BLaER1 (cell line): ENCODE measurements around the gene SPOUT1.

ENCODE experiments used
- H3K27ac ChIP-seq: shearing (Covaris generic); formaldehyde crosslinking; 2 replicates; pipeline ENCODE4 v1.8.1; 2022
- H3K27me3 ChIP-seq: shearing (Covaris generic); formaldehyde crosslinking; 2 replicates; pipeline ENCODE4 v1.8.1; 2022
- H3K36me3 ChIP-seq: shearing (Covaris generic); formaldehyde crosslinking; 2 replicates; pipeline ENCODE4 v1.8.1; 2022
- H3K4me1 ChIP-seq: shearing (Covaris generic); formaldehyde crosslinking; 2 replicates; pipeline ENCODE4 v1.8.1; 2022
- H3K4me2 ChIP-seq: shearing (Covaris generic); formaldehyde crosslinking; 2 replicates; pipeline ENCODE4 v1.8.1; 2022
- H3K4me3 ChIP-seq: shearing (Covaris generic); formaldehyde crosslinking; 2 replicates; pipeline ENCODE4 v1.8.1; 2022
- H3K9ac ChIP-seq: shearing (Covaris generic); formaldehyde crosslinking; 2 replicates; pipeline ENCODE4 v1.8.1; 2022
- H3K9me3 ChIP-seq: shearing (Covaris generic); formaldehyde crosslinking; 2 replicates; pipeline ENCODE4 v1.8.1; 2022
- H4K20me1 ChIP-seq: shearing (Covaris generic); formaldehyde crosslinking; 2 replicates; pipeline ENCODE4 v1.8.1; 2022
- Cebpa-rat ChIP-seq: shearing (Covaris generic); IDR thresholded peaks from 2 replicates; pipeline ENCODE4 v1.8.1; 2022

The SPOUT1 gene

GRCh38 chr9:128771745-128772519 lies 57.7 kb downstream of the SPOUT1 start, which contains the start of gene ZER1:
Gene ZER1 (minus strand): TSS chr9:128771927. CDS start chr9:128755565, 16,362 bp downstream.
- Histone ChIP-seq H3K36me3 (peaks cover 8% of the 10 kb centered on the region; the same call in 1 of the 2 replicates), H3K9ac (peak within 1 kb of the TSS; percentile 77), H3K27ac (peak within 1 kb of the TSS; percentile 77), H3K4me3 (peak within 1 kb of the TSS; percentile 86), H3K9me3 (peaks cover 17% of the 10 kb centered on the region), H3K4me1 (peaks cover 26% of the 10 kb centered on the region), H3K4me2 (peak within 1 kb of the TSS; percentile 97), H4K20me1 (peaks cover 18% of the 10 kb centered on the region; the same call in 1 of the 2 replicates), H3K27me3 (no peaks in the 10 kb centered on the region)
- TF ChIP-seq Cebpa-rat = no peak

GRCh38 chr9:128771094-128771721 lies 58.4 kb downstream of the SPOUT1 start:
- H4K20me1 ChIP-seq = peaks cover 18% of the 10 kb centered on the region; the same call in 1 of the 2 replicates
- H3K27me3 ChIP-seq = no peaks in the 10 kb centered on the region
- H3K9me3 ChIP-seq = peaks cover 12% of the 10 kb centered on the region
- peaks cover 26% of the 10 kb centered on the region for H3K4me1 ChIP-seq
- H3K27ac ChIP-seq = peak overlapping the region; percentile 77
- peak overlapping the region; percentile 77 for H3K9ac ChIP-seq
- peak overlapping the region; percentile 86 for H3K4me3 ChIP-seq
- TF ChIP-seq Cebpa-rat = no peak
- H3K4me2 ChIP-seq = peak overlapping the region; percentile 97
- peaks cover 8% of the 10 kb centered on the region; the same call in 1 of the 2 replicates for H3K36me3 ChIP-seq

GRCh38 chr9:128770286-128771030 lies 59.1 kb downstream of the SPOUT1 start:
- Histone ChIP-seq H3K4me2 (peak overlapping the region; percentile 97), H4K20me1 (peaks cover 18% of the 10 kb centered on the region; the same call in 1 of the 2 replicates), H3K9me3 (peaks cover 5% of the 10 kb centered on the region), H3K36me3 (peaks cover 8% of the 10 kb centered on the region; the same call in 1 of the 2 replicates), H3K4me1 (peaks cover 26% of the 10 kb centered on the region), H3K9ac (peak overlapping the region; percentile 77), H3K27ac (no peak overlapping the region), H3K27me3 (no peaks in the 10 kb centered on the region), H3K4me3 (peak overlapping the region; percentile 86)
- no peak for TF ChIP-seq Cebpa-rat
